Effector CD4-positive, alpha-beta T cell (primary cell): ENCODE data around the gene HS3ST5.
"Not testable (repeated sequence)": the region's sequence is repeated elsewhere in the genome, so short reads cannot be mapped to it uniquely, and the experiment has no call there.

Experiments
- DNase-seq: peaks from one replicate; pipeline ENCODE4 v3.0.0-alpha.2; 2020

Gene HS3ST5

DNA sequence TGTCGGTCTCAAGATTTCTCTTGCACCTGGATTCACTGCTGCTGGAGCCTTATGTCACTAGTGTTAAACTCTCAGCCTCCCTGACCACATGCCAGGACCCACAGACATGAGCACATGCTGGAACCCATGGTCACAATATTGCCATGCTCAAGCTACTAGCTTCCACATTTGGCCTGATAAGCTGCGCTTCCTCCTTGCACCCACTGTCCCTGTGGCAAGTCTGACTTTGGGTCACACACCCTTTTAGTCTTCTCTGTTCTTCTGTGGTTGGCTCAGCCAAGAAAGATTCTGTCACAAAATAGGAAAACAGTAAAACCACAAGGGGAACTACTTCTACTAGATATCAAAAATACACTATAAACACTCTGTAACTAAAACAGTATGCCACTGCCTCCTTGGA lies 303.0 kb downstream of the HS3ST5 start:
- no peak for DNase-seq

DNA sequence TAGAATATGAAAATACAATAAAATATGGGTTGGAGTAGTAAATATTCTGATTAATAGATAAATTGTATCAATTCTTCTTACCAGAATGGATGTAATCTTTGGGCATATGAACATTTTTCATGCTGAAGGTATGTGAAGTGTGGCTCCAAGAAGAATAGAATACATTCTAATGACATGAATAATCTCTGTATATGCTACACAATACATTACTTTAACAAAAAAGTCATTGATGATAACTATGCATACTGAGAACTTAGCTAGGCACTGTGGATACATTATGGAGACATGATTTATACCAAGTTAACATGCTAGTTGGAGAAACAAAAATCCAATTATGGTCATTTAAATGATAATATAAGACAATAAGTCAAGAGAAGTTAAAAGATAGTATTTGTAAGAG lies 309.2 kb downstream of the HS3ST5 start:
- DNase-seq = no peak

DNA sequence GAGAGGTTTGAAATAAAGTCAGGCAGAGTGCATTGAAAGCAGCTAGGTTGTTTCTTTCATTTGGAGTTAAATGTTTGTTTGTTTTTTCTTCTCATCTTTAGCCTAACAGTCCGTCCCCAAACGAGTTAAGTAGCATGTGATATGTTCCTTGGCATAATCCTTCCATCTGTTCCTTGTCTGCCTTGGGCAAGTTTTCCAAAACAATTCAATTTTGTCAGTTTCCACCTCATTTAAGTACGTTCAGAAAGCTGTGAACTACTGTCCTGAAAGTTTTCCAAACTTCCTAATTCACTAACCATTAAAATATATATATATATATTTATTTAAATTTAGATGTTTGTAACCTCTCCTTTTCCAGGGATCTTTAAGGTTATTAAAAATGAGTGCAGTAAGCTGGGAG lies 310.1 kb downstream of the HS3ST5 start:
- DNase-seq = no peak

DNA sequence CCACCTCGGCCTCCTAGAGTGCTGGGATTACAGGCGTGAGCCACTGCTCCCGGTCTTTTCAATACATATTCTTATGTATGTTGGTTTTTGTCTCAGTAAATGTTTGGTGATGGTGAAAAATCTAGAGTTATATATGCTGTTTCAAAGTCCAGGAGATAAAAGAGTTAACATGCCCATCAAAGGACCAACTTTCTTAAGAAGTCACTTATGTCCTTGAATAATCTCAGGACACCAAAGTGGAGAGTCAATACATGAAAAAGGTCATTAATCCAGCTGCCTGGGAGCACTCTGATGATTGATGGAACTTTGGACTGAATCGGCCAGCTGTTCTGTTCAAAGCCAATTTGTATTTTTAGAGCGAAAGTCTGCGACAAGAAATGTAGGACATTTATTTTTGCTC lies 312.1 kb downstream of the HS3ST5 start:
- no peak for DNase-seq

DNA sequence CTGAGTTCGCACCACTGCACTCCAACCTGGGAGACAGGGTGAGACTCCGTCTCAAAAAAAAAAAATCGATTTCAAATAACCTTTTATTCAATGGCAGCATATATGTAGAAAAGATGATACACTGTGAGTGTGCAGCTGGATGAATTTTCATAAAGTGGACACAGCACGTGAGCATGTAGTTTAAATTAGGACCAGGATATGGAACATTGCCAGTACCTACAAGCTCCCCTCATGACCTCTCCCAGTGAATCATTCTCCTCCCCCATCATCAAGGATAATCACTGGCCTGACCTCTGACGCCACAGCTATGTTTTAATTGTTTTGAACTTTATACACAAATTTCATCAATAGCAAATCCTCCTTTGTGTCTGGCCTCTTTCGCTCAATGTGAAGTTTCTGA lies 318.1 kb downstream of the HS3ST5 start:
- no peak for DNase-seq

DNA sequence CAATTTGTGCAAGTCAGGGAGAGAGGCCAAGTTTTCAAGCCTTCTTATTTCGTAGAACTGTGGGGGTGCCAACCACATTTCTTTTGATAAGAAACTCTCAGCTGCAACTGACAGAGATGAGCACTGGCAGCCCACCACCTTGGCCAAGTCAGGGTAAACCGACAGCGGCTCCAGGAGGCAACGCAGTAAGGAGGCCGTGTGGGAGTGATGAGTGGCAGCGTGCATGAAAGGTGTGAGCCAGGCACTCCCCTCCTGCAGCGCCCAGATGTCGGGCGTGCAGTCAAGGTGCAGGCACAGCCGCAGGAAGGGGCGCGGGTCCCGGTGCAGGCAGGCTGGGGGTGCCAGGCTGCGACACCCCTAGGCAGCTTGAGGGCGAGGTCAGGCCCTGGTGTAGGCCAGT lies 322.6 kb downstream of the HS3ST5 start:
- DNase-seq = no peak

DNA sequence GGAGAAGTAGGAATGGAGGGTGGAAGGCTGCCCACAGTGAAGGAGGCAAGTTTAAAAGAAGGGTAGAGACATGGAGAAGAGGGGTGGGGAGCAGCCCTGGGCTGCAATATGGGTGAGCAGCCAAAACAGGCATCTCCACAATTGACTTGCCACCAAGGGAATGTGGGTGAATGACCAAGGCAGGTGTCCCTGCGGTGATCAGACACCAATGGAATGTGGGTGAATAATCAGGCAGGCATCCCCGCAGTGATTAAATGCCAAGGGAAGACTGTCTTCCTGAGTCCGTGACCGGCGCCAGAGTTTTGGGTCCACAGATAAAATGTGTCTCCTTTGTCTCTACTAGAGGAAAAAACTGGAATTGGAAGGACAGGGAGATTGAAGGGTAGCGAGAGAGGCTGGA lies 325.7 kb downstream of the HS3ST5 start:
- not testable (repeated sequence) for DNase-seq

DNA sequence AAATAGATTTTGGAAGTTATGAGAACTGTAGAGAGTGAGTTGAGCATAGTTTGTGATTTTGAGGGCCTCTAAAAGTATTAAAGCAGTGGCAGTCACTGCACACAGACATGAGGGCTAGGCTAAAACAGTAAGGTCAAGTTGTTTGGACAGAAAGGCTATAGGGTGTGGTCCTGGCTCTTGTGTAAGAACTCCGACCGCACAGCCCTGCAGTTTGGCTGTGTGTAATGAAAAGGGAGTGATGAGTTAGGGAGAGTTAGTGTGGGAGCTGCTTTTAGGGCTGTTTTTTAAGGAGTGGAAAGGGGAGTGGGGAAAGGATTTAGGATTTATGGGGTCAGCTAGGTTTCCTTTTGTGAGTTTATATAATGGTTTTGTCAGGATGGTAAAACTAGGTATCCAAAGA lies 328.7 kb downstream of the HS3ST5 start:
- DNase-seq = not testable (repeated sequence)

DNA sequence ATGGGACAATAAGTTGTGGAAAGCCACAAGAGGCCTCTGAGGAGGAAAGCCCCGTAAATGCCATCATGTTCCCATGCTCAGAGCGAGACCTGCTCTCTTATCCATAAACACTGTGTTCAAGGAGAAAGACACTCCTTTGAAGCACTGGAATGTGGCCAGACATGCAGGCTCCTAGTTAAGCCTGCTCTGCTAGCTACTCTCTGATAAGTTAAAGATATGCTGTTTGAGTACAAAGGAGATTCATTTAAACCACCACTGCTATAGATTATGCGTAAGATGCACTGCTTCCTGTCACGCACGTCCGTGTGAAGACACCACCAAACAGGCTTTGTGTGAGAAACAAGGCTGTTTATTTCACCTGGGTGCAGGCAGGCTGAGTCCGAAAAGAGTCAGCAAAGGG lies 331.3 kb downstream of the HS3ST5 start:
- not testable (repeated sequence) for DNase-seq

DNA sequence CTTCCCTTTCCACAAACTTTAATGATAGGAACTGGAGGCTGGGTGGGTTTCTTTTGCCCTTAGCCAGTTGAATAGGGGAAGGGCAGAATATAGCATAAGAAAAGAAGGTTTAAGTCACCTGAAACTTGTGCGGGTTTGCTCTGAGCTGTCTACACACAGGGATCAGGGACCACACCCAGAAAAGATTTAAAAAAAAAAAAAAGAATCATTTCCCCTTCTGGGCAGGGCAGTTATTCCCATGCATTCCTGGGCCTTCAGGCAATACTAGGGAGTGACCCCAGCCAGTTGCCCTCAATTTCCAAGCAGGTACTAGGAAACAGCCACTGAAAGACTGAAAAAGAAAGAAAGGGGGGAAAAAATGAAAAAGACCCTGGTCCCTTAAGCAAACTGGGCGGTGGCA lies 332.3 kb downstream of the HS3ST5 start:
- no peak for DNase-seq

DNA sequence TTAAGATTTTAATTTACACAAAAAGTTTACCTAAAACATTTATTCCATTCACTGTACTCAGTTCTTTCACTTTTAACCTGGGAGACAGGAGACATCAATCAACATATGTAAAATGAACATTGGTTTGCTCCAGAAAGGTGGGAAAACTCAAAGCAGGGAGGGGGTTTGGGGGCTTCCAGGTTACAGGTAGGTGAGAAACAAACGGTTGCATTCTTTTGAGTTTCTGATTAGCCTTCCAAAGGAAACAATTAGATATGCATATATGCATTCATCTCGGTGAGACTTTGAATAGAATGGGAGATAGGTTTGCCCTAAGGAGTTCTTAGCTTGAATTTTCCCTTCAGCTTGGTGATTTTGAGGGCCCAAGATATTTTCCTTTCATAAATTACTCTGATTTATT lies 333.6 kb downstream of the HS3ST5 start:
- DNase-seq = no peak

DNA sequence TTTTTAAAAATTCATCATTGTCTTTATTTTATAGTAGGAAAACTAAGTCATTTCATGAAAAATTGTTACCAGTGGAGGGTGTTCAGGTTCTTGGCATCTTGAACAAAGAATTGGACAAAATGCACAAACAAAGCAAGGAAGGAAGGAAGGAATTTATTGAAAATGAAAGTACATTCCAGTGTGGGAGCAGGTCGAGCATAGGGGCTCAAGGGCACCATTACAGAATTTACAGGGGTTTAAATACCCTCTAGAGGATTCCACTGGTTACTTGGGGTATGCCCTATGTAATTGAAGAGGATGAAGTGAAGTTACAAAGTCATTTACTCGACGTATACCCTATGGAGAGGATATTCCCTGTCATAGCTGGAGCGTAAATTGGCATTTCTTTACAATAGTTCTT lies 334.5 kb downstream of the HS3ST5 start:
- no peak for DNase-seq

DNA sequence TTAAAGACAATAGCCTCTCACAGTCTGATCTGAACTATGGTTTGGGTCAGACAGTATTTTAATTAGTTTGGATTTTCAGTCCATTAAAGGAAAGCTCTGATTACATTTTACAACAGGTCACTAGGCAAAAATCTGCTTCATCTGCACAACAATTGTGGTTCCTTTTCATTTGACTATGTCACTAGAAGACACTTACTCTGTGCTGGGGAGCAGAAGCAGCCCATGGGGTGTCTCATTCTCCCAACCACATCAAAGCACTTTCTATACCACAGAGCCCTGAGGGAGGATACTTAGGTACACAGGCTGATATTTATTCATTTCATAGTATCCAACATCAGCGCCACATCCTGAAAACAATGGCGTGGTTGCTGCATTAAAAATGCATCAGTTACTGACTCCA lies 335.3 kb downstream of the HS3ST5 start:
- DNase-seq = no peak
